Osteocyte (in vitro differentiated cells): Measurements from ENCODE around the gene UBE2L5. TPM values are rescaled to one million over a fixed set of nuclear protein-coding genes. Genes with fewer than 3 reads are reported as not detected.
A peak's percentile ranks its signal among the peaks of the same experiment; 100 is the strongest.
"Not testable (repeated sequence)": the region's sequence is repeated elsewhere in the genome, so short reads cannot be mapped to it uniquely, and the experiment has no call there.

ENCODE experiments used
- DNase-seq: peaks from one replicate; pipeline ENCODE4 v3.0.0; 2021; ENCODE audit warnings: mixed read lengths; ENCODE audit not compliant: unreplicated experiment; ENCODE audit errors: extremely low spot score
- H3K27ac Mint-ChIP-seq: one replicate; pipeline ENCODE4 v1.8.0; 2021; ENCODE audit warnings: mild to moderate bottlenecking, mixed read lengths; ENCODE audit not compliant: unreplicated experiment
- H3K27me3 Mint-ChIP-seq: one replicate; pipeline ENCODE4 v1.8.0; 2021; ENCODE audit warnings: mixed read lengths; ENCODE audit not compliant: unreplicated experiment
- H3K36me3 Mint-ChIP-seq: one replicate; pipeline ENCODE4 v1.8.0; 2021; ENCODE audit warnings: mixed read lengths; ENCODE audit not compliant: unreplicated experiment
- H3K4me1 Mint-ChIP-seq: one replicate; pipeline ENCODE4 v1.8.0; 2021; ENCODE audit warnings: mixed read lengths; ENCODE audit not compliant: unreplicated experiment
- H3K4me3 Mint-ChIP-seq: one replicate; pipeline ENCODE4 v1.8.0; 2021; ENCODE audit warnings: mild to moderate bottlenecking, moderate library complexity, mixed read lengths; ENCODE audit not compliant: unreplicated experiment
- H3K9me3 Mint-ChIP-seq: one replicate; pipeline ENCODE4 v1.8.0; 2021; ENCODE audit warnings: mixed read lengths; ENCODE audit not compliant: unreplicated experiment
- CTCF ChIP-seq: fragments of 200-600 bp; sonication (generic); IDR thresholded peaks from 2 replicates; pipeline ENCODE4 v1.5.0; 2021; ENCODE audit warnings: antibody characterized with exemption, mild to moderate bottlenecking, moderate library complexity
- total RNA-seq: library from RNA; stranded (reverse); gene quantifications from 2 replicates; pipeline ENCODE4 v1.2.1, GENCODE V29; 2021

UBE2L5 gene
- total RNA-seq, 1 donor from 2014 or later, result not detected

GRCh38 chr13:30456290-30456689 is 34.0 kb downstream of the UBE2L5 start:
- no peak overlapping the region for H3K27ac Mint-ChIP-seq
- TF ChIP-seq CTCF, result no peak
- H3K9me3 Mint-ChIP-seq, result no peaks in the 10 kb centered on the region
- H3K4me3 Mint-ChIP-seq, result no peak overlapping the region
- no peaks in the 10 kb centered on the region for H3K27me3 Mint-ChIP-seq
- peaks cover 11% of the 10 kb centered on the region for H3K36me3 Mint-ChIP-seq
- H3K4me1 Mint-ChIP-seq, result peaks cover 1% of the 10 kb centered on the region
- DNase-seq, result no peak

- Mint-ChIP-seq H3K27me3 (no peaks in the 10 kb centered on the region), H3K27ac (no peak overlapping the region), H3K4me1 (peaks cover 11% of the 10 kb centered on the region), H3K4me3 (no peak overlapping the region), H3K36me3 (peaks cover 22% of the 10 kb centered on the region), H3K9me3 (no peaks in the 10 kb centered on the region)
- no peak for DNase-seq
- TF ChIP-seq CTCF, result no peak
Observed at GRCh38 chr13:30457306-30457891, 35.1 kb downstream of the UBE2L5 start.

- H3K27ac Mint-ChIP-seq, result peak overlapping the region; percentile 71
- peaks cover 27% of the 10 kb centered on the region for H3K4me1 Mint-ChIP-seq
- H3K36me3 Mint-ChIP-seq, result peaks cover 28% of the 10 kb centered on the region
- peak; percentile 66 for TF ChIP-seq CTCF
- H3K9me3 Mint-ChIP-seq, H3K27me3 Mint-ChIP-seq, H3K4me3 Mint-ChIP-seq, DNase-seq: not testable (repeated sequence)
Observed at GRCh38 chr13:30461279-30462066, 39.2 kb downstream of the UBE2L5 start.

GRCh38 chr13:30463787-30464495 is 41.6 kb downstream of the UBE2L5 start:
- Mint-ChIP-seq H3K36me3 (peaks cover 24% of the 10 kb centered on the region), H3K27ac (peak overlapping the region; percentile 94), H3K9me3 (no peaks in the 10 kb centered on the region), H3K4me3 (peak overlapping the region; percentile 86), H3K4me1 (peaks cover 35% of the 10 kb centered on the region), H3K27me3 (no peaks in the 10 kb centered on the region)
- DNase-seq, result no peak
- TF ChIP-seq CTCF, result no peak
